ENCODE measurements around the gene HCFC2.
"Not testable (repeated sequence)": the region's sequence is repeated elsewhere in the genome, so short reads cannot be mapped to it uniquely, and the experiment has no call there.

Gene HCFC2

DNA sequence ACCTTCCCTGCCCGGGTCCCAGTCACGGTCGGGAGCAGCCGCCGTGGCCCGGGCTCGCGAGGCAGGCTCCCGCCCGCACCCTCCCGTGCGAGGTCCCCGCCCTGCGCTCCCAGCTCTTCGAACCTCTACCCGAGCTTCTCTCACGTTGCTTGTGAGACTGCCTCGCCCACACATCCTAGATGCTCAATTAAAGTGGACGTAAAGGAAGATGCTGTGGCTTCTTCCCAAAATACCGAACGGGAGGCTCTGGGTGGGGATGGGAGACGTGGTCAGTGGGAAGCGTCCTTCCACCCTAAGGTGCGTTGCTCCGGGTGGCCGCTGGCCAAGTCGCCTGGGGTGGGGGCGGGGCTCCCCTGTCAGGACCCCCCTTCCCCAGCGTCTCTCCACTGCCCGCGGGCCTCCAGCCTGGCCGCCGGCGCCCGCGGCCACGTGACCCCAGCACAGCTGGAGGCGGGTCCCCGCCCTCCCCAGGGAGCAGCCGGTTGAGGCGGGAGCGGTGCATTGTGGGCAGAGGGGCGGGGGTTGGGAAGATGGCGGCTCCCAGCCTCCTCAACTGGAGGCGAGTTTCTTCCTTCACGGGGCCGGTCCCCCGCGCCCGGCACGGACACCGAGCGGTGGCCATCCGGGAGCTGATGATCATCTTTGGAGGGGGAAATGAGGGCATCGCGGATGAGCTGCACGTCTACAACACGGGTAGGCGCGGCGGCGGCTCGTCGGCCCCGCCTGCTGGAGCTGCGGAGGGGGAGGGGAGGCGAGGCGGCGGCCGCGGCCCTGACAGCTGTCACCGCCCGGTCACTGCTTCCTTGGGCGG lies at the start of gene HCFC2:
TSS of gene HCFC2 (plus strand) at position 501 of the 811 bp plus-strand sequence. CDS start at position 531, 30 bp downstream.
- peak; percentile 68 for DNase-seq

DNA sequence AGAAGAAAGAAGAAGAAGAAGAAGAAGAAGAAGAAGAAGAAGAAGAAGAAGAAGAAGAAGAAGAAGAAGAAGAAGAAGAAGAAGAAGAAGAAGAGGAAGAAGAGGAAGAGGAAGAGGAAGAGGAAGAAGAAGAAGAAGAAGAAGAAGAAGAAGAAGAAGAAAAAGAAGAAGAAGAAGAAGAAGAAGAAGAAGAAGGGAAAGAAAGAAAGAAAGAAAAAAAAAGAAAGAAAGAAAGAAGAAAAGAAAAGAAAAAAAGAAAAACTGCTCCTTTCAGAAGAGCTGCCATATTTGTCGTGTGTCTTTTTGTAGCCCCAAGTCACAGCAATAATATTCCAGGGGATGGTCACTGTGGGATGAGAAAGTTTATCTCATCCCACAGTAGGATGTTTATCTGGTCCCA lies 42.5 kb upstream of the HCFC2 start:
- DNase-seq = not testable (repeated sequence)

DNA sequence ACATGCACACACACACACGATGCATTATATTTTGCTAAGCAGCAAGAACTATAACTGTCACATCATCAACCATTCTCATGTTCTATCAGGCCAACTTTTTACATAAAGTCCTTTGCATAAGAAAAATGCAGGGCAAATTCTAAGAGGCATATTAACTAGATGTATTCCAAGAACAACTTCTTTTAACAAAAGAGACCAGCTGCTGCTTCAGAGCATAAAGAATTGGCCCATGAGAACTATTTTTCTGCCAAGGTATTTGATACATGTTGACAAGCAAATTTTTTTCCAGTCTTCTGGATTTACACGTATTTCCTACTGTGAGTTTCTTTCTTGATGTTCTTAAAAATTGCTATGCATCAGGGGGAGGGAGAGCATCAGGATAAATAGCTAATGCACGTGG lies 41.5 kb upstream of the HCFC2 start:
- no peak for DNase-seq

DNA sequence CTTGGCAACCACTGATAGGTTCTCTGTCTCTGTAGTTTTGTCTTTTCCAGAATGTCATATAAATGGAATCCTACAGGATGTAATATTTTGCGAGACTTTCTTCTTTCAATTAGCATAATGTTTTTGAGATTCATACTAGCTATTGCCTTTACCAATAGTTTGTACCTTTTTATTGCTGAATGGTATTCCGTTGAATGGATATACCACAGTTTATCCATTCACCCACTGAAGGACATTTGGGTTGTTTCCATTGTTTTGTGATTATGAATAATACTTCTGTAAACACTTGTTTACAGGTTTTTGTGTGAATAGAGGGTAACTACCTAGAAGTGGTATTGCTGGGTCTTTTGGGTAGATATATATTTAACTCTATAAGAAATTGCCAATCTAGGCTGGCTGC lies 40.6 kb upstream of the HCFC2 start:
- DNase-seq = no peak

DNA sequence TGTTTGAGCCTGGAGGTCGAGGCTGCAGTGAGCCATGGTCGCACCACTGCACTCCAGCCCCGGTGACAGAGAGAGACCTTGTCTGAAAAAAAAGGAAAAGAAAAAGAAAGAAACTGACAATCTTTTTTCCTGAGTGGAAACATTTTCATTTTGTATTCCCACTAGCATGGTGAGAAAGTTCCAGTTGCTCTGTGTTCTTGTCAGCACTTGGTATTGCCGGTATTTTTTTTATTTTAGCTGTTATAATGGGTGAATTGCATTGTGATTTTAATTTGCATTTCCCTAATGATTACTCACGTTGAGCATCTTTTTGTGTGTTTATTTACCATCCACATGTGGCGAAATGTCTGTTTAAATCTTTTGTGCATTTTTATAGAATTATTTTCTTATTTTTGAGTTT lies 40.0 kb upstream of the HCFC2 start:
- no peak for DNase-seq

DNA sequence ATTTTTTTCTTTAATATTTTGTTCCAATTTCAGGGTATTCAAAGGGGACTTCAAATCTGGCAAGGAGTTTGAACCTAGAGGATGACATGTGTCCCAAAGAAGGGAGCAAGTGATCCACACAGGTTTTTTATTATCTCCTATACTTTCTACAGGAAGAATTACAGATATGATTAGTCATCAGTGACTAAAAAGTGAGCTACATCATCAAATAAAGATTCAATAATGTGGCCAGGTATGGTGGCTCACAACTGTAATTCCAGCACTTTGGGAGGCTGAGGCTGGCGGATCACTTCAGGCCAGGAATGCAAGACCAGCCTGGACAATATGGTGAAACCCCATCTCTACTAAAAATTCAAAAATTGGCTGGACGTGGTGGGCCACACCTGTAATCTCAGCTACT lies 38.6 kb upstream of the HCFC2 start:
- no peak for DNase-seq

DNA sequence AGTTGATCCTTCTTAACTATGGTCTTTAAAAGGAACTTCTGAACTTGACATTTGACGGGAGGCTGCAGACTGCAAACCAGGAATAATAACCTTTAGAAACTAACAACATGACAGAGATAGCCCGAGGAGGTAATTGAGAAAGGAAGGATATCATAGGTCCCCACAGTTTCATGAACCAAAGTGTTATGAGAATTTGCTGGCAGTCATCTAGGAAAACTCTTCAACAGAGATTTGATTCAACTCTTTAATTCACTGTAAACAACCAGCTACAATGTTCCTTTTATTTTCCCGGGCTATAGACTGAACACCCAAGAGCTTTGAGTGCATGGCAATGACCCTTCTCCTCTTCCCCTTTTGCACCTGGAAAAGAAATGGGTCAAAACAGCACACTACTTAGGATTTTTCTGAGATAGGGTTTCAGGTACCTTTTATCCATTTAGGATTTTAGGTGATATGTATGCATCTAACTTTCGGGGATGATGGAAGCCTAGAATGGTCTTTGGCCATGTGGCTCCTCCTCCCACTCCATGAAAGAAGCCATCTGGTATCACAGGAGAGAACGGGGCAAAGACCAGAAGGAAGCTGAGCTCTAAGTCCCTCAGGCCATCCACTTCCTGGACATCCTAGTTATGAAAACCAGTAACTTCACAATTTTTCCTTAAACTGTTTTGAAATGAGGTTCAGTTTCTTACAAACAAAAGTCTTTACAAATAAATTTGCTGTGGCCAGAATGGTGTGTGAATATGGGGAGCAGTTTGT lies 37.3 kb upstream of the HCFC2 start:
- DNase-seq = no peak

DNA sequence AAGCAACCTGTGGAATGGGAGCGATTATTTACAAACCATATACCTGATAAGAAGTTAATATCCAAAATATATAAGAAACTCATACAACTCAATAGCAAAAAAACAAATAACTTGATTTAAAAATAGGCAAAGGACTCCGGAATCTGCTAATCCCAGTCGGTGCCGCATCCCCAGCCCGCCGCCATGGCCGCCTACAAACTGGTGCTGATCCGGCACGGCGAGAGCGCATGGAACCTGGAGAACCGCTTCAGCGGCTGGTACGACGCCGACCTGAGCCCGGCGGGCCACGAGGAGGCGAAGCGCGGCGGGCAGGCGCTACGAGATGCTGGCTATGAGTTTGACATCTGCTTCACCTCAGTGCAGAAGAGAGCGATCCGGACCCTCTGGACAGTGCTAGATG lies 33.7 kb upstream of the HCFC2 start:
- not testable (repeated sequence) for DNase-seq

DNA sequence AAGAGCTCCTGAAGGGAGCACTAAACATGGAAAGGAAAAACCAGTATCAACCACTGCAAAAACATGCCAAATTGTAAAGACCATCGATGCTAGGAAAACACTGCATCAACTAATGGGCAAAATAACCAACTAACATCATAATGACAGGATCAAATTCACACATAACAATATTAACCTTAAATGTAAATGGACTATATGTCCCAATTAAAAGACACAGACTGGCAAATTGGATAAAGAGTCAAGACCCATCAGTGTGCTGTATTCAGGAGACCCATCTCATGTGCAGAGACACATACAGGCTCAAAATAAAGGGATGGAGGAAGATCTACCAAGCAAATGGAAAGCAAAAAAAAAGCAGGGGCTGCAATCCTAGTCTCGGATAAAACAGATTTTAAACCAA lies 28.2 kb upstream of the HCFC2 start:
- DNase-seq = not testable (repeated sequence)

DNA sequence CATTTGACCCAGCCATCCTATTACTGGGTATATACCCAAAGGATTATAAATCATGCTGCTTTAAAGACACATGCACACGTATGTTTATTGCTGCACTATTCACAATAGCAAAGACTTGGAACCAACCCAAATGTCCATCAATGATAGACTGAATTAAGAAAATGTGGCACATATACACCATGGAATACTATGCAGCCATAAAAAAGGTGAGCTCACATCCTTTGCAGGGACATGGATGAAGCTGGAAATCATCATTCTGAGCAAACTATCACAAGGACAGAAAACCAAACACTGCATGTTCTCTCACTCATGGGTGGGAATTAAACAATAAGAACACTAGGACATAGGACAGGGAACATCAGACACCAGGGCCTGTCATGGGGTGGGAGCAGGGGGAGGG lies 24.6 kb upstream of the HCFC2 start:
- DNase-seq = not testable (repeated sequence)

DNA sequence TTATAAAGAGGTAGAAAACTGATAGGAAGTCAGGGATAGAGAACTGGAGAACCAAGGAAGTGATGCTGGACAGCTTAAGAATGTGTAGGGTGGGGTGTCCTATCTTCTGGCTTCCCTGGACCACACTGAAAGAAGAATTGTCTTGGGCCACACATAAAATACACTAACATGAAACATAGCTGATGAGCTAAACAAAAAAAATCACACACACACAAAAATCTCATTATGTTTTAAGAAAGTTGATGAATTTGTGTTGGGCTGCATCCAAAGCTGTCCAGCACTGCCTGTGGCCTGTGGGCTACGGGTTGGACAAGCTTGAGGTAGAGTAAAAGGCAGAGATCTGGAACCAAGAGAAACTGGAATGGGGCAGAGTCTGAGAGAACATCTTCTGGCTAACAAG lies 21.8 kb upstream of the HCFC2 start:
- DNase-seq = no peak

DNA sequence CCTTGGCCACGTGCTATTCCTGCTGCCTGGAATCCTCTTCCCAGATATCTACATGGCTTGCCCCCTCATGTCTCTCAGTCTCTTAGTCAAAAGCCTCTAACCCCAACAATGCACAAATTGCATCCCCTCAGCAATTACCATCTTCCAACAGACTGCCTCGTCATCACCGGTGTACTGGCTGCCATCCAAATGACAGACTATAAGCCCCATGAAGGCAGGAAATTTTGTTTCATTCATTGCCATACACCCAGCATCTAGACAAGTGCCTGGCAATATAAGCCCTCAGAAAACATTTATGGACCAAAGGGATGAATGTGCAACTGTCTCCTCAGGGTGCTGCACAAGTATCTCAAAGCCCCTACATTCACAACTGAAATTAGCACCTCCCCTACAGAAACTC lies 20.2 kb upstream of the HCFC2 start:
- DNase-seq = no peak

DNA sequence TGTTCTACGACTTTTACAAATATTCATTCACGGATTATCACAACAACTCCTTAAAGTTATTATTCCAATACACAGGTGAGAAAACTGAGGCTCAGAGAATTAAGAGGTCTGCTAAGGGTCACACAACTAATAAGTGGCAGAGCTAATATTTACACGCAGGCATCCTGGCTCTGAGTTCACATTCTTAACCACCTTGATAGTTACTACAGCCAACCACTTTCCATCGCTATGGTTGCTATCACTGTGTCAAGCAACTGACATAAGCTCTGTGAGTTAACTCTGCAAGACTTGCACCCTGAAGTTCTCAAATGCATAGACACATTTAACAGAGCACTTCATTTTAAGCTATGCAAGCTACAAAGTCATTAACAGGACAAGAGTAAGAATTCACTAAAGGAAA lies 18.0 kb upstream of the HCFC2 start:
- DNase-seq = no peak

DNA sequence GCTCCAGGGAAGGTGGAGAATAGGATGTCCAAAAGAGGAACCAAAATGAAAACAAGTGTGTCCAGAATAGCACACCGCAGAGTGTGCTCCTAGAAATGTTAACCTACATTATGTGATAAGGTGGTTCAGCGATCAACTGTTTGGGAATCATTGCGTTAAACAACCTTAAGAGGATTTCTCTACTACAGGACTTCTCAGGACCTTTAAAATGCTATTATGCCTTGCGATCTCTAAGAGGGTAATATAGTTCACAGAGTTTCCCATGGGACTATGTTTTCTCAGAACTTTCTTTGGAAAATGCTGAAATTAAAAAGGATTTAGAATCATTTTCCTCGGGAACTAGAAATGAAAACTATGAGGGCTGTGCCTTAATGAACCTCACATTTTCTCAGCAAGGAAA lies 16.2 kb upstream of the HCFC2 start:
- DNase-seq = no peak

DNA sequence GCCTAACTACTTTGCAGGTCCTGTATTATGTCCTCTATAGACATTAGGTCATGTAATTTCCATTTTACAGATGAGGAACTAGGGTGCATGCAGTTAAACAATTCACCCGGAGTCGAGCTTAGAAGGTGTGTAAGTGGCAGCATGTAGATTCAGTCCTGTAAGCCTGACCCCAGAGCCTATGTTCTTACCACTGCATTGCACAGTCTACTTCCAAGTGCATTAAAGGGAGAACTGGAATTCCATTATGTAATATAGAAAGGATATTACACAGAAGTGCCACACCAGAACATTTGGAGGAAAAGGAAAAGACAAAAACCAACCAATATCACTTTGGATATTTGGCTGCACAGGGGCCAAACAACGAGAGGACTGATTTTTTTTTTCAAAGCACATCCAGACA lies 15.5 kb upstream of the HCFC2 start:
- DNase-seq = no peak

DNA sequence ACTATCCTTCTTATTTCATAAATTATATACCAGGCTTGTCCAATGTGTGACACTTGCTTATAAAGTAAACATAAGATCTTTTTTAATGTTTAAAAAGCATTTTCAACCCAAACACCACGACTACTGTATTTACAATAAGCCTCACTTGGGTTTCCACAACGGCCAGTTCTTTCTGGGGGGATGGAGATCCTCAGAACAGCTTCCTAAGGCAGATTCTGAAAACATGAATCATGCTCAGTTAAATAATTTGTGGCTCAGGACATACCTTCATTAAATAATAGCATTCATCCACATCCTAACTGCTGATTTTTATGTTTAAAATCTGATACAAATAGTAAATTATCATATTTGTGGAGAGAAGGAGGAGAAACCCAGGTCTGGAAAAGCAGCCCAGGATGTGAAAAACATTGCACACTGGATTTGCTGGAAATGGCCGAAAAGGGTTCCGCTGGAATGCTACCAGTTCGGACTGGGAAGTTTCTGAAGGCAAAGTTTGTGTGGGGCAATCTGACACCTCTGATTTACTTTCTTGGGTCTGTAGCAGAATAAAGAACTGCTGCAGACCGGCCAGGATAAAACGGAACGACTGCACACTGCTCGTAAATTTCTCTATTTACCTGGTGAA lies 14.9 kb upstream of the HCFC2 start:
- no peak for DNase-seq

DNA sequence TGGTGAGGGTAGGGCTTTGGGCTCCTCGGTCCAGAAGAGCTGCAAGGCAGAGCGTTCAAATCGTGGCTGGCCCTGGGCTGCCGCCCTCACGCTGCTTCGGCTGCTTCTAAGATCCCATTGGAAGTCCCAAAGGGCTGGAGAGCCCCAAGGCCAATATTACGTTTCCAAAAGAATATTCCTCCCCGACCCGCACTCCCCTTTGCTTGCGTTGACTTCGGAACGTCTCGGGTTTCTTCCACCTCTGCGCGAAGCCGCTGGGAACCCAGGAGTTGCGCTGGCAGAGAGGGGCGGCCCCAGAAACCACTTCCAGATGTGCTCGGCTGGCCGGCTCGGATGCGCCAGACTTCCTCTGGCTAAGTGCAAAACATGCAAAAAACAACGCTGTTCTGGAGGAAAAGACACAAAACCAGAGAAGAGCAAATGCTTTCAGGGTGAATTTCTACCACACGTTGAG lies 14.4 kb upstream of the HCFC2 start, which contains the start of gene GLT8D2:
TSS of gene GLT8D2 (minus strand) at position 285 of the 454 bp plus-strand sequence. CDS start 30,539 bp downstream, outside the sequence.
- DNase-seq = peak; percentile 40

DNA sequence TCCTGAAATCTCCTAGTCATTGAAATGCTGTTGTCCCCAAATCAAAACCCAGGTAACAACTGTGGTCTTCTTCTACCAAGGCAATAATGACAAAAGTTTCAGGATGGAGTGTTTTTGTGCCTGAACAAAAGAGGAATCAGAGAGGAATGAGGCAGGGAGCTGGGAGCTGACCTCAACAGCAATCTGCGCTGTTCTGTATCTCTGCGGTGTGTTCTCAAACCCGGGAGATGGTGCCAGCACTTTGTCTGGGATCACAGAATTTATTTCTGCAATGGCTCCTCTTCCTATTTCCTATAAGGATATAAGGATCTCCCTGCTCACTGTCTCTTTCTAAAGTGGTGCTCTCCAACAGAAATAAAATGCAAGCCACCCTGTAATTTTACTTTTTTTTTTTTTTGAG lies 13.9 kb upstream of the HCFC2 start:
- no peak for DNase-seq

DNA sequence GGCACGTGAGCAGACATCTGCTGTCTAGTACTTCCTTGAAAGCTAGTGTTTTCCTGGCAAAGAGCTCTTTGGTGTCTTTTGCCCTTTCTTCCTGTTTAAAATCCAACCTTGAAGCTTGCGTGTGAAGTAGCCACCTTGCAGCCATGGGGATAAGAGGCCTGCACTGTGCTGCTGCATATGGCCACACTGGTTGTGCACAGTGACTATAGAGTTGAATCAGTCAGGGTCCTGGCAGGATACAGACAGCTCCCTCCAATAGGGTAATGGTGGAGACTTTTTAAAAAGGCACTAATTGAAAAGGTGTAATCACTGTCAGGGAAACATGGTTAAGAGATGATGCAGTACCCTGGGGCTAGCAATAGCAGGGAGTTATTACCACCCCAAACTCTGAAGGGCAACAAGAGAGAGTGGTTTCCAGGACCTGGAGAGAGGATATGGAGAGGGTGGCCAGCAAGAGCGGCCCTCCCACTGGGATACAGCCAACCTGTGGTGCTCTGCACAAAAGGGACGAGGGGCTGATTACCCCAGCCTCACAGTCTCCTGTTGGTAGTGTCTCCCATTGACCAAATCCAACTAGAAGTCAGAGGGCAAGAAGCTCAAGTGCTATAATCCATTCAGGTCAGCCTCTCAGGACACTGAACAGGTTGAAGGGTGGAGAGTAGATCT lies 9.5 kb upstream of the HCFC2 start:
- no peak for DNase-seq

DNA sequence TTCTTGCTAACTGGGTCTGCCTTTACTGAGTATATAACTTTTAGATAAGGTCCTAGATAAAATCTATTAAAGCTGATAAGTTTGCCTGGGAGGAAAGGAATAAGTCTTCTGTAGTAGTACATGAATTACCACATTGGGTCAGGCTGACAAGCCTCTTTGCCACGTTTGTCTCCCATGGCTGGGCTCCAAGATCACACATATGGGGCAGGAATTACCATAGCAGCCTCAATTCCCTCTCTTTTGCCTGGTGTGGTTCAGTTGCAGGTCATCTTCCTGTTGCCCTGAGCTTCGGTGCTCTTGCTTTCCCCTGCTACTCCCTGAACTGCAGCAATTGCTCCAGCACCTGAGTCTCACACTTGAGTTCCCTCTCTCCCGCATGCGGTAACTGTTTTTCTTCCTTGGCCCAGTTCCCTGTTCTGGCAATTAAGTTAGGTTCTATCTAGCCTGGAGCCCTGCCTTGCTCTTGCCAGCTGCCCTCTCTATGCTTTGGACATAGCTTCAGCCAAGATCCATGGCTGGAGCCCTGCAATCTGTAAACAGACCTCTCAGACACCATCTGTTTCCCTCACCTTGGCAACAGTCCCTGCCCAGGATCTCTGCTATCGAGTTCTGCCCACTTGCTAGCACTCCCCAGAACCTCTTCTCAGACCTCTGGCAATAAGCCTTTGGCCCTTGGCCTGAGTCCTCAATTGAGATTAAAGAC lies 8.5 kb upstream of the HCFC2 start:
- DNase-seq = peak; percentile 99

DNA sequence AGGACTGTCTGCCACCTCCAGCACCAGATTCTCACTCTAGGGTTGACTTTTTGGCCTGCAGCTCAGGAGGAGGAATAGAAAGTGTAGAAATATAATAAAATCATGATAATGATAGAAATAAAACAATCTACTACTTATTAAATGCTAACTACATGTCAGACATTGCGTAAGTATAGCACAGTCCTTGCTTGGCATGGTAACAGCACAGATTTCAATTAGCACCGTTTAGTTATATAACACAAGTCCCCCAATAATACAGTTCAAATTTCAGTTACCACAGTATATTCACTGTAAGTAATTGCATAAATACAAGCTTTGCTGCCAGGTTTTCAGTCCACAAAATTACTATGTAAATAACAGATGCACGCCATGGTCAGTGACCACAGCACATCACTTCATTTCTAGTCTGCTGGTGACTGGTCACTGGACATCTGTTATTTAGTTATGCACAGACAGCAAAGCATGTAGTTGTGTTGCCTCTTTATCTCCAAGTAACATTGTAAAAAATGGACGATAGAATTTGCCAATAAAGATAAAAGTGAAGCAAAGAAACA lies 7.8 kb upstream of the HCFC2 start:
- DNase-seq = no peak

DNA sequence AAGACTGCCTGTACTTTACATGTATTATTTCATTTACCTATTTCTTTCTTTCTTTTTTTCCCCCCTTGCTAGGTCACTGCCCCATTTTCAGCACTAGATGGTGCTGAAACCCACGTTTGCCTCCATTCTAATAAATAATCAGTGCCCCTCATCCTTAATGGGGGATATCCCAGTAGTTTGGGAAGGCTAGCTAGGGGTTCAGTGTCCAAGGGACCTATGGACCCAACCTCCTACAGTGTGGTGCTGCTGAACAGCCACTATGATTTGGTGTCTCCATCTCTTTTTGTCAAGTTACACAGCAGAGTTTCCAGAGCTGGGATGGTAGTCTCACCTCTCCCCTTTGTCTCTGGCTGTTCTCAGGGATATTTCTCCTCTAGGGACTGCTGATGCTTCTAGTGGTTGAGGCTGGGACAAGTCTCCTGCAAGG lies 6.5 kb upstream of the HCFC2 start:
- DNase-seq = no peak

Measured in DMS79 (cell line).